ENCODE measurements around the gene TMPRSS4. TPM values are rescaled to one million over a fixed set of nuclear protein-coding genes. Genes with fewer than 3 reads are reported as not detected.

The TMPRSS4 gene
- total RNA-seq, 1 donor from 2014 or later = not detected

- no peaks in the 10 kb centered on the region for H3K4me1 Mint-ChIP-seq (ENCODE audit: unreplicated experiment)
- TF ChIP-seq, protein P1, sequence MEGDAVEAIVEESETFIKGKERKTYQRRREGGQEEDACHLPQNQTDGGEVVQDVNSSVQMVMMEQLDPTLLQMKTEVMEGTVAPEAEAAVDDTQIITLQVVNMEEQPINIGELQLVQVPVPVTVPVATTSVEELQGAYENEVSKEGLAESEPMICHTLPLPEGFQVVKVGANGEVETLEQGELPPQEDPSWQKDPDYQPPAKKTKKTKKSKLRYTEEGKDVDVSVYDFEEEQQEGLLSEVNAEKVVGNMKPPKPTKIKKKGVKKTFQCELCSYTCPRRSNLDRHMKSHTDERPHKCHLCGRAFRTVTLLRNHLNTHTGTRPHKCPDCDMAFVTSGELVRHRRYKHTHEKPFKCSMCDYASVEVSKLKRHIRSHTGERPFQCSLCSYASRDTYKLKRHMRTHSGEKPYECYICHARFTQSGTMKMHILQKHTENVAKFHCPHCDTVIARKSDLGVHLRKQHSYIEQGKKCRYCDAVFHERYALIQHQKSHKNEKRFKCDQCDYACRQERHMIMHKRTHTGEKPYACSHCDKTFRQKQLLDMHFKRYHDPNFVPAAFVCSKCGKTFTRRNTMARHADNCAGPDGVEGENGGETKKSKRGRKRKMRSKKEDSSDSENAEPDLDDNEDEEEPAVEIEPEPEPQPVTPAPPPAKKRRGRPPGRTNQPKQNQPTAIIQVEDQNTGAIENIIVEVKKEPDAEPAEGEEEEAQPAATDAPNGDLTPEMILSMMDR (IDR thresholded peaks at IDR 0.05; ENCODE audit: unreplicated experiment) = no peak
- no peak overlapping the region for H3K4me3 Mint-ChIP-seq (ENCODE audit: unreplicated experiment)
- no peaks in the 10 kb centered on the region for H3K9me3 Mint-ChIP-seq (ENCODE audit: unreplicated experiment)
- H3K27me3 Mint-ChIP-seq (ENCODE audit: unreplicated experiment) = peaks cover 11% of the 10 kb centered on the region
- no peaks in the 10 kb centered on the region for H3K36me3 Mint-ChIP-seq (ENCODE audit: low read depth, unreplicated experiment)
- no peak overlapping the region for H3K27ac Mint-ChIP-seq (ENCODE audit: unreplicated experiment)
- no peak for DNase-seq (ENCODE audit: low spot score)
Observed at GRCh38 chr11:118166641-118167040, 89.8 kb downstream of the TMPRSS4 start.

DNA sequence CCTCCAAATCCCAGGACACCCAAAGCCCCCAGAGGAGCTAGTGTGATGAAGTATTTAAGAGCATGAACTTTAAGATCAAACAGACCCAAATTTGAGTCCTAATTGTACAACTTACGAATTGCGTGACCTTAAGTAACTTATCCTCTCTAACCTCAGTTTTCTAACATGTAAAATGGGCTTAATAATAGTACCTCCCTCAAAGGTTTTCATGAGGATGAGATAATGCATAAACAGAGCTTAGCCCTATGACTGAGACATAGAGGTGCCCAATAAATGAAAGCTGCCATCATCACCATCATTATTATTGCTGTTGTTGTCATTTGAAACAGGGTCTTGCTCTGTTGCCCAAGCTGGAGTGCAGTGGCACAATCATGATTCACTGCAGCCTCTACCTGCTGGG is 90.4 kb downstream of the TMPRSS4 start:
- Mint-ChIP-seq H3K4me3 (ENCODE audit: unreplicated experiment) (no peak overlapping the region), H3K36me3 (ENCODE audit: low read depth, unreplicated experiment) (no peaks in the 10 kb centered on the region), H3K9me3 (ENCODE audit: unreplicated experiment) (no peaks in the 10 kb centered on the region), H3K27me3 (ENCODE audit: unreplicated experiment) (peaks cover 11% of the 10 kb centered on the region), H3K4me1 (ENCODE audit: unreplicated experiment) (no peaks in the 10 kb centered on the region), H3K27ac (ENCODE audit: unreplicated experiment) (no peak overlapping the region)
- TF ChIP-seq, protein P1 (IDR thresholded peaks at IDR 0.05; ENCODE audit: unreplicated experiment) = no peak
- DNase-seq (ENCODE audit: low spot score) = no peak

- H3K36me3 Mint-ChIP-seq (ENCODE audit: low read depth, unreplicated experiment) = no peaks in the 10 kb centered on the region
- TF ChIP-seq, protein P1 (IDR thresholded peaks at IDR 0.05; ENCODE audit: unreplicated experiment) = no peak
- no peaks in the 10 kb centered on the region for H3K4me1 Mint-ChIP-seq (ENCODE audit: unreplicated experiment)
- no peak overlapping the region for H3K27ac Mint-ChIP-seq (ENCODE audit: unreplicated experiment)
- no peaks in the 10 kb centered on the region for H3K9me3 Mint-ChIP-seq (ENCODE audit: unreplicated experiment)
- no peak overlapping the region for H3K4me3 Mint-ChIP-seq (ENCODE audit: unreplicated experiment)
- DNase-seq (ENCODE audit: low spot score) = no peak
- peaks cover 11% of the 10 kb centered on the region for H3K27me3 Mint-ChIP-seq (ENCODE audit: unreplicated experiment)
Observed at GRCh38 chr11:118167906-118168305, 91.0 kb downstream of the TMPRSS4 start.

- Mint-ChIP-seq H3K9me3 (ENCODE audit: unreplicated experiment) (no peaks in the 10 kb centered on the region), H3K36me3 (ENCODE audit: low read depth, unreplicated experiment) (no peaks in the 10 kb centered on the region), H3K27ac (ENCODE audit: unreplicated experiment) (no peak overlapping the region), H3K4me3 (ENCODE audit: unreplicated experiment) (no peak overlapping the region), H3K4me1 (ENCODE audit: unreplicated experiment) (no peaks in the 10 kb centered on the region), H3K27me3 (ENCODE audit: unreplicated experiment) (peaks cover 15% of the 10 kb centered on the region)
- DNase-seq (ENCODE audit: low spot score) = no peak
- TF ChIP-seq, protein P1 (IDR thresholded peaks at IDR 0.05; ENCODE audit: unreplicated experiment) = no peak
Observed at GRCh38 chr11:118168316-118168715, 91.4 kb downstream of the TMPRSS4 start.

GRCh38 chr11:118168751-118169150 is 91.9 kb downstream of the TMPRSS4 start:
- no peak for DNase-seq (ENCODE audit: low spot score)
- TF ChIP-seq, protein P1 (IDR thresholded peaks at IDR 0.05; ENCODE audit: unreplicated experiment) = no peak
- H3K27me3 Mint-ChIP-seq (ENCODE audit: unreplicated experiment) = peaks cover 17% of the 10 kb centered on the region
- H3K4me1 Mint-ChIP-seq (ENCODE audit: unreplicated experiment) = no peaks in the 10 kb centered on the region
- H3K36me3 Mint-ChIP-seq (ENCODE audit: low read depth, unreplicated experiment) = no peaks in the 10 kb centered on the region
- H3K27ac Mint-ChIP-seq (ENCODE audit: unreplicated experiment) = no peak overlapping the region
- H3K9me3 Mint-ChIP-seq (ENCODE audit: unreplicated experiment) = no peaks in the 10 kb centered on the region
- H3K4me3 Mint-ChIP-seq (ENCODE audit: unreplicated experiment) = no peak overlapping the region

Measured in endothelial cell (in vitro differentiated cells).